A549 treated with Hydrocortisone at 1 μM for 4 hours (cell line): ENCODE data around the gene ZNF268. TPM values are rescaled to one million over a fixed set of nuclear protein-coding genes. Genes with fewer than 3 reads are reported as not detected.

Experiments used
- total RNA-seq: library from RNA; stranded (reverse); fragments of 200-300 nt; extraction: Qiagen RNA extraction; gene quantifications from 5 replicates; pipeline ENCODE4 v1.2.3, GENCODE V29; 2022

Gene ZNF268
- 8.1 to 19.0 TPM (median 10.4 TPM) in 5 replicates for total RNA-seq

DNA sequence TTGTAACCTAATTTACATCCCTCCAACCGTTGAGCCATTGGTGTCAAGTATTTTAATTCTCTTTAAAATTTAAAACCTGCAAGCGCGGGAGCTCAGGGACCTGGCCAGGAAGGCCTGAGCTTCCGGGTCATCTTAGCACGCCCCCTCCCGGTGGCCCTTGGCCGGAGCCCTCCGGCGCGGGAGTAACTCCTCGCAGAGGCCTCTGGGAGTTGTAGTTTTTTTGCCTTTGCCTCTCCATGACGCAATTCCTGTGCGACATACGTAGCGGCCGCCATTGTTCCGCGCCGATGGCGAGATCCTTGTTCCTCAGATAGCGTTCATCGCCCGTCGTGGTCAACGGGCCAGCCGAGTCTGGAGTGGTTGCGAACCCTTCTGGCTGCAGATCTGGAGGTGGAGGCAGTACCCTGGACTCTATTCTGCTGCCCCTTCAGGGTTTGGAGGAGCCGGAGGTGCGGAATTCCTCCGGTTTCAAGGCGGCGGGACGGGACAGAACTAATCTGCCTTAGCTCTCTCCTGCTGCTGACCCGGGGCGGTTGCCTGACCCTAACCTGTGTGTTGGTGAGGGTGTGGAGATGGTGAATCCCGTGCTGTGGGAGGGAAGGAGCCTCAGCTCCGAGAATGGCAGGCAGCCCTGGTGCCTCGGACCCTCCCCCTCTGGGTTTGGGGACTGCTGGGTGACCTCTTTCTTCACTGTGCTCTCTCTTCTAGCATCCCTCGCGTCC, at the start of gene ZNF268:
Gene ZNF268, plus strand, starts transcription at position 258 of the 722 bp plus-strand sequence. CDS start 503 bp downstream, outside the sequence.

DNA sequence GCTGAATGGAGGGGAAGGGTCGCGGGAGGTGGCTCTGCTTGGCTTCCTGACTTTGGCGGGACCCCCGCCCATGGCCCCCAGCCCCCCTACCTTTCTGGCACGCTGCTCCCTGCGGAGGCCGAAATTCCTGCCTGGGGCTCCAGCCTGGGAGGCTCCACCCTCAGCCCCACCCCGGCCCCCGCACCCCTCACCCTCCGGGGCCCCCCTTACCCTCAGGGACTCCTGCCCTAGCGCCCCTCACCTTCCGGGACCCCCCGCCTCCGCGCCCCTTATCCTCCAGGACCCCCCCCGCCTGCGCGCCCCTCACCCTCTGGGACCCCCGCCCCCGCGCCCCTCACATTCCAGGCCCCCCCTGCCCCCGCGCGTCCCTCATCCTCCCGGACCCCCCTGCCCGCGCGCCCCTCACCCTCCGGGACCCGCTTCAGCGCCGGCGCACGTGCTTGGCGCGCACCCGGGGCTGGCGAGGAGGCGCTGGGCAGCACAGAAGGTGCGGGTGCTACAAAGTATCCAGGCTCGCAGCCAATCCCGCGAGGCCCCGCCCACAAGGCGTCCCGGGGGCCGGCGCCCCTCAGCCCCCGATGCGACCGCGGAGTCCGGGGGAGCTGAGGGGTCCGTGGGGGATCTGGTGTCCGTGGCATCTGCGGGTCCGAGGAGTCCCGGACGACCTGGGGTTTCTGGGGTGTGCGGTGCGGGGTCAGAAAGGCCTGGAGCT, 54.3 kb downstream of the ZNF268 start, which contains the start of gene ANHX:
Gene ANHX, minus strand, starts transcription at position 477 of the 712 bp plus-strand sequence. CDS start 1,521 bp downstream, outside the sequence.

Other genes with a start within 250 kb of the ZNF268 start
- gene ZNF605, start 225.2 kb upstream of the ZNF268 start, total RNA-seq, result 2.1 to 4.1 TPM (median 3.1 TPM) in 5 replicates
- gene ZNF26, start 195.1 kb upstream of the ZNF268 start, total RNA-seq, result 7.0 to 10.3 TPM (median 7.8 TPM) in 5 replicates
- 10.6 to 15.8 TPM (median 11.9 TPM) in 5 replicates for gene ZNF84, start 144.0 kb upstream of the ZNF268 start, total RNA-seq
- 8.7 to 9.8 TPM (median 9.1 TPM) in 5 replicates for gene ZNF140, start 100.6 kb upstream of the ZNF268 start, total RNA-seq
- gene ZNF891, start 51.2 kb upstream of the ZNF268 start, total RNA-seq, result 0.16 to 0.46 TPM (median 0.37 TPM) in 5 replicates
- gene ZNF10, start 50.9 kb upstream of the ZNF268 start, total RNA-seq, result 1.1 to 1.9 TPM (median 1.3 TPM) in 5 replicates
- not detected in 5 replicates for gene ANHX, start 54.4 kb downstream of the ZNF268 start, total RNA-seq